Measurements from ENCODE around the gene SLC16A10. TPM values are rescaled to one million over a fixed set of nuclear protein-coding genes. Genes with fewer than 3 reads are reported as not detected.

SLC16A10 gene
- total and polyA plus RNA-seq, 2 of the 8 experiments (the other 6 are each of a cell fraction or from before 2014, with no cell fraction given) = 18.6 to 23.2 TPM

DNA sequence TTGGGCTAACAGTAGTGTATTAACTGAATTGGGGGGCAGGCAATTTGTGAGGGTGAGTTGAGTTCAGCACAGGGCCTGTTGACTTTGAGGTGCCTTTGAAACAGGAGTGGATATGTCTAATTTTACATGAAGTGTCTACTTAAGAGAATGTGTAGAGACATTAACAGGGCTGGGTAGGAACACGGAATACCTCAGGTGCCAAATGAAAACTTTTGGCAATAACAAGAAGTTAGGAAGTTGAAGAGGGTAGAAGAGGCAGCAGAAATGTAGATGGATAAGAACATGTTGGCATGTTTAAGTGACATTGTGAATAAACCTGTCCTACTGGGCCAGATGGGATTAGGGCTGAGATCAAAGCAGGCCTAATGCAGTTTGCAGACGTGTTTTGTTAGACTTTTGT is 117.0 kb downstream of the SLC16A10 start:
- Histone ChIP-seq H3K23ac (ENCODE audit: insufficient read length) (no peak overlapping the region), H3K27ac (ENCODE audit: low read depth, low read length) (no peak overlapping the region), H3K23me2 (ENCODE audit: low read depth, low read length) (no peaks in the 10 kb centered on the region), H4K20me1 (replicated peaks in 1 of 2; ENCODE audit: control insufficient read depth in 1 of 2, insufficient read depth in 2 of 2, low read length in 2 of 2) (no peaks in the 10 kb centered on the region), H4K8ac (ENCODE audit: extremely low read depth, insufficient read depth, low read length) (no peak overlapping the region), H3K18ac (ENCODE audit: extremely low read depth, low read length) (no peak overlapping the region), H2BK12ac (ENCODE audit: low read depth, low read length) (no peak overlapping the region), H2BK5ac (ENCODE audit: low read depth, low read length) (no peak overlapping the region), H3K4me2 (ENCODE audit: insufficient read depth in 1 of 2, low read depth in 2 of 2, low read length in 2 of 2) (no peak overlapping the region), H2BK120ac (replicated peaks; ENCODE audit: low read depth, low read length) (no peak overlapping the region), H3K4me1 (replicated peaks in 1 of 4; ENCODE audit: control insufficient read depth in 3 of 4, insufficient read depth in 4 of 4, low read length in 3 of 4) (no peaks in the 10 kb centered on the region), H2BK20ac (ENCODE audit: low read length) (no peak overlapping the region), H4K5ac (ENCODE audit: insufficient read length, low read depth, low read length) (no peak overlapping the region), H3K79me1 (ENCODE audit: low read depth, low read length) (no peaks in the 10 kb centered on the region), H3K14ac (ENCODE audit: insufficient read length) (no peak overlapping the region), H3K9ac (replicated peaks in 1 of 4; ENCODE audit: extremely low read depth in 1 of 4, low read depth in 3 of 4, low read length in 3 of 4) (no peak overlapping the region), H3K4ac (replicated peaks; ENCODE audit: insufficient read length, low read depth, low read length) (no peak overlapping the region), H3K4me3 (ENCODE audit: extremely low read depth in 1 of 4, insufficient read depth in 2 of 4, low read depth in 3 of 4, low read length in 4 of 4) (no peak overlapping the region), H2AK5ac (ENCODE audit: low read depth, low read length) (no peak overlapping the region), H3K9me3 (ENCODE audit: insufficient read depth in 2 of 2, low read depth in 1 of 2, low read length in 1 of 2) (no peaks in the 10 kb centered on the region), H4K91ac (replicated peaks; ENCODE audit: insufficient read length, low read length) (no peak overlapping the region), H3K27me3 (replicated peaks in 1 of 4; ENCODE audit: control insufficient read depth in 3 of 4, extremely low read depth in 1 of 4, insufficient read depth in 3 of 4, low read length in 3 of 4) (no peaks in the 10 kb centered on the region), H3K56ac (replicated peaks; ENCODE audit: insufficient read length, low read depth, low read length) (no peak overlapping the region), H3K79me2 (ENCODE audit: control insufficient read depth in 1 of 2, insufficient read depth in 2 of 2, low read length in 2 of 2) (no peaks in the 10 kb centered on the region), H2BK15ac (ENCODE audit: low read length) (no peak overlapping the region), H3K36me3 (ENCODE audit: control insufficient read depth in 2 of 4, insufficient read depth in 4 of 4, low read length in 3 of 4) (no peaks in the 10 kb centered on the region), H2AFZ (ENCODE audit: low read length) (no peak overlapping the region)
- DNase-seq (ENCODE audit: low read depth in 1 of 2, low spot score in 2 of 2) = no peak
- WGBS, 2 experiments (ENCODE audit: extremely low coverage in 1 of 2, insufficient coverage in 1 of 2, insufficient read length in 1 of 2, insufficient replicate concordance in 2 of 2, low coverage in 1 of 2, low lambda C conversion rate in 2 of 2, missing lambda C conversion rate in 1 of 2) = 88% methylated on average over 2 of the region's 2 CpGs; no CpG with 5 or more reads in 1 of the 2 experiments
- no peak for FAIRE-seq
- CTCF ChIA-PET (ENCODE audit: partially characterized antibody) = no interaction called here
- POLR2A ChIA-PET (ENCODE audit: partially characterized antibody) = interaction anchor here (1.0 kb wide), 1 partner anchor 329 kb away, joined by 3 read pairs; no protein-coding TSS in a partner anchor
- TF ChIP-seq POLR2AphosphoS5 (IDR thresholded peaks at IDR 0.05; ENCODE audit: low read depth, low read length) = no peak
- TF ChIP-seq HDAC2 (IDR thresholded peaks at IDR 0.05; ENCODE audit: borderline replicate concordance in 1 of 2, low read depth in 2 of 2, low read length in 2 of 2) = no peak
- no peak for TF ChIP-seq RNF2 (IDR thresholded peaks at IDR 0.05; ENCODE audit: borderline replicate concordance, low read depth, low read length, missing control alignments, poor library complexity, severe bottlenecking)
- no peak for TF ChIP-seq RAD21 (IDR thresholded peaks at IDR 0.05 in 1 of 2, conservative IDR thresholded peaks at IDR 0.05 in 1 of 2; ENCODE audit: low read depth in 2 of 2, low read length in 2 of 2)
- TF ChIP-seq CREB1 (IDR thresholded peaks at IDR 0.05) = no peak
- TF ChIP-seq EGR1 (IDR thresholded peaks at IDR 0.05; ENCODE audit: borderline replicate concordance, low read depth, low read length) = no peak
- TF ChIP-seq TEAD4 (IDR thresholded peaks at IDR 0.05; ENCODE audit: low read depth, low read length) = no peak
- no peak for TF ChIP-seq BCL11A (IDR thresholded peaks at IDR 0.05; ENCODE audit: low read depth in 2 of 2, low read length in 2 of 2)
- no peak for TF ChIP-seq CHD2 (IDR thresholded peaks at IDR 0.05; ENCODE audit: low read length)
- TF ChIP-seq CEBPB (IDR thresholded peaks at IDR 0.05; ENCODE audit: low read depth, low read length) = no peak
- no peak for TF ChIP-seq CHD1 (IDR thresholded peaks at IDR 0.05; ENCODE audit: low read depth, low read length)
- no peak for TF ChIP-seq RBBP5 (IDR thresholded peaks at IDR 0.05; ENCODE audit: borderline replicate concordance, low read depth, low read length)
- TF ChIP-seq JUND (IDR thresholded peaks at IDR 0.05; ENCODE audit: low read length) = no peak
- TF ChIP-seq SIRT6 (IDR thresholded peaks at IDR 0.05; ENCODE audit: low read length) = no peak
- TF ChIP-seq POU5F1 (IDR thresholded peaks at IDR 0.05; ENCODE audit: low read depth, low read length) = no peak
- TF ChIP-seq CBX8 (IDR thresholded peaks at IDR 0.05; ENCODE audit: borderline replicate concordance, low read depth, low read length) = no peak
